Stimulated activated naive CD8-positive, alpha-beta T cell treated with anti-CD3 and anti-CD28 coated beads, Interleukin-15, Interleukin-2, amounts not matched to agents 100 ng/mL and 50 ng/mL, for 24 hours (primary cell): ENCODE data around the gene TRIP10.

ENCODE experiments used
- H3K27ac Mint-ChIP-seq: one replicate; pipeline ENCODE4 v1.8.0; 2021; ENCODE audit warnings: mild to moderate bottlenecking, mixed read lengths
- H3K27me3 Mint-ChIP-seq: one replicate; pipeline ENCODE4 v1.8.0; 2021; ENCODE audit warnings: mixed read lengths
- H3K36me3 Mint-ChIP-seq: one replicate; pipeline ENCODE4 v1.8.0; 2021; ENCODE audit warnings: low read depth, mixed read lengths
- H3K4me1 Mint-ChIP-seq: one replicate; pipeline ENCODE4 v1.8.0; 2021; ENCODE audit warnings: low read depth, mixed read lengths
- H3K4me3 Mint-ChIP-seq: one replicate; pipeline ENCODE4 v1.8.0; 2021; ENCODE audit warnings: mild to moderate bottlenecking, mixed read lengths
- H3K9me3 Mint-ChIP-seq: one replicate; pipeline ENCODE4 v1.8.0; 2021; ENCODE audit warnings: mixed read lengths

Gene TRIP10

DNA sequence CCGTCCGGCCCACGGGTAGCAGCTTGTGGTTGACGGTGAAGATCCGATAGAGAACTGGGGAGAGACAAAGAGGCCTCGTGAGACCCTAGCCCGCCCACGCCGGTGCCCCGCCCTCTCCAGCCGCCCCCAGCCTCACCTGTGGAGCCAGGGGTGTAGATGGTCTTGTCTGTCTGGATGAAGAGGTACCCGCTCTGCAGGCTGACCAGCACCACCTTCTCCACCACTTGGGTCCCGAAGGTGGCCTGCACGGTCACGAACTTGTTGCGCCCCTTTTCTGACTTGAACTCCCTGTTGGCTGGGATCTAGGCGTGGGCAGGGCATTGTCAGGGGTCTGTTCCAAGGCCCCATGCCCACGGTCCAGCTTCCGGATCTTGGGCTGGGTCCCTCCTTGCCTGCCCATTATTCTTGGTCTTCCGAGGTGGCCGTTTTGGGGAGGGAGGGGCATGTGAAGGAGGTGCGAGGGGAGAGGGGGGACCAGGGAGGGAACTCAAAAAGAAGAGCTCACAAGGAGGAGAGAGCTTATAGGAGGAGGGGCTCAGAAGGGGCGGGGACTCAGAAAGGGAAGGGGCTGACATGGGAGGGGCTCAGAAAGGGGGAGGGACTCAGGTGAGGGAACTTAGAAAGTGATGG is 21.3 kb upstream of the TRIP10 start:
- Mint-ChIP-seq H3K9me3 (peaks cover 8% of the 10 kb centered on the region), H3K4me3 (no peak overlapping the region), H3K4me1 (peaks cover 37% of the 10 kb centered on the region), H3K36me3 (no peaks in the 10 kb centered on the region), H3K27ac (no peak overlapping the region), H3K27me3 (no peaks in the 10 kb centered on the region)

DNA sequence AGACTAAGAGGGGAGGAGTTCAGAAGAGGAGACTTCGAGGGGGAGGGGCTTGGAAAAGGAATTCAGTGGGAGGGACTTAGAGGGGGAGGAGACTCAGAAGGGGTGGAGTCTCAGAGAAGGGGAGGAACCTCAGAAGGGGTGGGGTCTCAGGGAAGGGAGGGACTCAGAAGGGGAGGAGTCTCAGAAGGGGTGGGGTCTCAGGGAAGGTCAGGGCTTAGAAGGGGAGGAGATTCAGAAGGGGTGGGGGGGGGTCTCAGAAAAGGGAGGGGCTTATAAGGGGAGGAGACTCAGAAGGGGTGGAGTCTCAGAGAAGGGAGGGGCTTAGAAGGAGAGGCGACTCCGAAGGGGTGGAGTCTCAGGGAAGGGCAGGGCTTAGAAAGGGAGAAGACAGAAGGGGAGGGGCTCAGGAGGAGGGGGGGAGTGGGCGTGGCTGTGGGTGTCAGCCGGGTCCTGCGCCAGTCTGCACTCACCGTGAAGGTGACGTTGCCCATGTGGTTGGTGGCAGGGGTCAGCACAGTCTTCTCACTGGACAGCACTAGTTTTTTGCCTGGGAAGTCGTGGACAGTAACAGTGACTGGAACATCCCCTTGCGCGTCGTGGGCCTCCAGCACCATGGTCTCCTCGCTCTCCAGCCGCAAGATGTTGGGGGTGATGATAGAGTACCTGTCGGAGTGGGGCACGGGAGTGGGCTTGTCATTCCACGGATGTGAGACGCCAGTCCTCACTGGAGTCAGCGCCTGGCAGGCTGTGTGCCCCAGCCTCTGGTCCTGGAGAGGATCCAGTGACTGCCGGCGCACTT is 20.5 kb upstream of the TRIP10 start:
- H3K27me3 Mint-ChIP-seq, result no peaks in the 10 kb centered on the region
- H3K27ac Mint-ChIP-seq, result no peak overlapping the region
- peaks cover 42% of the 10 kb centered on the region for H3K4me1 Mint-ChIP-seq
- H3K36me3 Mint-ChIP-seq, result no peaks in the 10 kb centered on the region
- H3K9me3 Mint-ChIP-seq, result peaks cover 8% of the 10 kb centered on the region
- no peak overlapping the region for H3K4me3 Mint-ChIP-seq

DNA sequence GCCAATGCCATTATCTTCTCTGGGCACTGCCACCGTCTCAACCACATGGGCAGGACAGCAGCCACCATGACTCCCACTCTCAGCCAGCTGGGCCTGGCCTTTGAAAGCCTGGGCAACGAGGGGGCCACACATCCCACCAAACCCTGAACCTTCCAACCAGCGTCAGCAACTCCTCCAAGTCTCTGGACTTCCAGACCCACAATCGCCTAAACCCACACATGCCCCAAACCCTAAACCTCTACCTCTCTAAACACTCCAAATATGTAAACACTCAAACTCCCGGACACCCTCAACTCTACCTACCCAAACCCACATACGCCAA is 20.0 kb upstream of the TRIP10 start:
- no peak overlapping the region for H3K4me3 Mint-ChIP-seq
- no peaks in the 10 kb centered on the region for H3K27me3 Mint-ChIP-seq
- H3K4me1 Mint-ChIP-seq, result peaks cover 46% of the 10 kb centered on the region
- H3K27ac Mint-ChIP-seq, result no peak overlapping the region
- peaks cover 8% of the 10 kb centered on the region for H3K9me3 Mint-ChIP-seq
- no peaks in the 10 kb centered on the region for H3K36me3 Mint-ChIP-seq

DNA sequence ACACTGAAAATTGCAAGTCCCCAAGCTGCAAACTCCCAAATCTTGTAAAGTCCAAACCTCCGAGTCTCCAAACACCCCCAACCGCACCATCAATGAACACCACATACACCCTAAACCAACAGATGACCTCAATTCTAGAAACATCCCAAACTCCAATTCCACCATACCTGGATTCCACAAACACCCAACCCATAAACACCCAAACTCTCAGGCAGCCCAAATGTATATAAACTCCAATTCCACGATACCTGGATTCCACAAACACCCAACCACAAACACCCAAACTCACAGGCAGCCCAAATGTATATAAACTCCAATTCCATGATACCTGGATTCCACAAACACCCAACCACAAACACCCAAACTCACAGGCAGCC is 19.5 kb upstream of the TRIP10 start:
- no peak overlapping the region for H3K27ac Mint-ChIP-seq
- H3K9me3 Mint-ChIP-seq, result peaks cover 8% of the 10 kb centered on the region
- peaks cover 50% of the 10 kb centered on the region for H3K4me1 Mint-ChIP-seq
- H3K4me3 Mint-ChIP-seq, result no peak overlapping the region
- no peaks in the 10 kb centered on the region for H3K36me3 Mint-ChIP-seq
- no peaks in the 10 kb centered on the region for H3K27me3 Mint-ChIP-seq

- H3K9me3 Mint-ChIP-seq, result peaks cover 8% of the 10 kb centered on the region
- H3K4me3 Mint-ChIP-seq, result no peak within 1 kb of the TSS
- H3K27ac Mint-ChIP-seq, result no peak within 1 kb of the TSS
- H3K4me1 Mint-ChIP-seq, result peaks cover 53% of the 10 kb centered on the region
- H3K36me3 Mint-ChIP-seq, result no peaks in the 10 kb centered on the region
- H3K27me3 Mint-ChIP-seq, result no peaks in the 10 kb centered on the region
Observed at GRCh38 chr19:6720369-6721137, 18.9 kb upstream of the TRIP10 start, which contains the start of gene C3. Gene C3 (minus strand): TSS chr19:6720650. CDS start chr19:6720589, 61 bp downstream.

DNA sequence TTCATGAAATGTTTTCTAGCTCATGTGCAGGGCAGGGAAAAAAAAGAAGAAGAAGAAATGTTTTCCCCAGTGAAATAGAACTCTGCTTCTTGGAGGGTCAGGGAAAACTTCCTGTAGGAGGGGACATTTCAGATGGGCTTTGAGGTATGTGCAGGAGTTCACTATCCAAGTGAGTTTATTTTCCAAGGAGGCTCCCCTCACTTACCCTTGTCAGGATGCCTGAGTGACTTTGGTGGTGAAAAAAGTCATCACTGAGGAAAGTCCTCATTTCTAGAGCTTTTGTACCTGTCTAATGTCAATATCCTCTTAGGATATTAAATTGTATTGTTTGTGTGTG is 18.4 kb upstream of the TRIP10 start:
- Mint-ChIP-seq H3K9me3 (peaks cover 8% of the 10 kb centered on the region), H3K27me3 (no peaks in the 10 kb centered on the region), H3K27ac (no peak overlapping the region), H3K4me1 (peaks cover 55% of the 10 kb centered on the region), H3K36me3 (no peaks in the 10 kb centered on the region), H3K4me3 (no peak overlapping the region)

DNA sequence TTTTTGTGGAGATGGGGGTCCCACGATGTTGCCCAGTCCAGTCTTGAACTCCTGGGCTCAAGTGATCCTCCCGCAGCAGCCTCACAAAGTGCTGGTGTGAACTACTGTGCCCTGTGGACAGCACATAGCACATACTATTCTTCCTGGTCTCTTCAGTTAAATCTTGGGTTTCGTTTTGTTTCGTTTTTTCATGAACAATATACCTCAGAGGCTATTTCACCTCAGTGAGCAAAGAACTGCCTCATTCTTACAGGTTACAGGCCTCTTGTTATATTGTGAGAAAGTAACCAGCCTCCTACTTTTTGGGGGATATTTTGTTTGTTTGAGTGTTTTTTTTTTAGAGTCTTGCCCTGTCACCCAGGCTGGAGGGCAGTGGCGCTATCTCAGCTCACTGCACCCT is 17.7 kb upstream of the TRIP10 start:
- Mint-ChIP-seq H3K27ac (no peak overlapping the region), H3K36me3 (no peaks in the 10 kb centered on the region), H3K27me3 (no peaks in the 10 kb centered on the region), H3K4me1 (peaks cover 55% of the 10 kb centered on the region), H3K9me3 (peaks cover 8% of the 10 kb centered on the region), H3K4me3 (no peak overlapping the region)

DNA sequence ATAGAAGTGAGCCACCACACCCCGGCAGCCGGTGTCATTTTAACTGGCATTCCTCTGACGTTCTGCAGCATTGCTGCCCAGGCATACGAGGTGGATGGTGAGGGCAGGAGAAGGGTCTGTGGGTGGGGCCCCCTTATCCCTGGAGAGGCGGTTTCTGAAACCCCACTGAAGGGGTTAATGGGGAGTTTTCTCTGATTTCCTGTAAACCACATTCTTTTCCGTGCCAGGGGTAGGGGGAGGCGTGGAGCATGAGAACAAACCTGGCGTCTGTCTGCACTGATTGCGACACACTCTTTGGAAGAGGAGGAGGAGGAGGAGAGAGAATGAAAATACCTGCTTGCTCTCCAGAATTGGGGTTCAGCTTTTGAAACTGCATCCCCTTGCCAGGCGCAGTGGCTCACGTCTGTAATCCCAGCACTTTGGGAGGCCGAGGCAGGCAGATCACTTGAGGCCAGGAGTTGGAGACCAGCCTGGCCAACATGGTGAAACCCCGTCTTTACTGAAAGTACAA is 16.3 kb upstream of the TRIP10 start:
- no peaks in the 10 kb centered on the region for H3K9me3 Mint-ChIP-seq
- H3K27ac Mint-ChIP-seq, result no peak overlapping the region
- peaks cover 50% of the 10 kb centered on the region for H3K4me1 Mint-ChIP-seq
- no peaks in the 10 kb centered on the region for H3K27me3 Mint-ChIP-seq
- H3K4me3 Mint-ChIP-seq, result no peak overlapping the region
- H3K36me3 Mint-ChIP-seq, result no peaks in the 10 kb centered on the region

- no peaks in the 10 kb centered on the region for H3K27me3 Mint-ChIP-seq
- no peaks in the 10 kb centered on the region for H3K36me3 Mint-ChIP-seq
- H3K4me1 Mint-ChIP-seq, result peaks cover 56% of the 10 kb centered on the region
- no peaks in the 10 kb centered on the region for H3K9me3 Mint-ChIP-seq
- no peak overlapping the region for H3K4me3 Mint-ChIP-seq
- no peak overlapping the region for H3K27ac Mint-ChIP-seq
Observed at GRCh38 chr19:6723738-6724137, 15.7 kb upstream of the TRIP10 start.

DNA sequence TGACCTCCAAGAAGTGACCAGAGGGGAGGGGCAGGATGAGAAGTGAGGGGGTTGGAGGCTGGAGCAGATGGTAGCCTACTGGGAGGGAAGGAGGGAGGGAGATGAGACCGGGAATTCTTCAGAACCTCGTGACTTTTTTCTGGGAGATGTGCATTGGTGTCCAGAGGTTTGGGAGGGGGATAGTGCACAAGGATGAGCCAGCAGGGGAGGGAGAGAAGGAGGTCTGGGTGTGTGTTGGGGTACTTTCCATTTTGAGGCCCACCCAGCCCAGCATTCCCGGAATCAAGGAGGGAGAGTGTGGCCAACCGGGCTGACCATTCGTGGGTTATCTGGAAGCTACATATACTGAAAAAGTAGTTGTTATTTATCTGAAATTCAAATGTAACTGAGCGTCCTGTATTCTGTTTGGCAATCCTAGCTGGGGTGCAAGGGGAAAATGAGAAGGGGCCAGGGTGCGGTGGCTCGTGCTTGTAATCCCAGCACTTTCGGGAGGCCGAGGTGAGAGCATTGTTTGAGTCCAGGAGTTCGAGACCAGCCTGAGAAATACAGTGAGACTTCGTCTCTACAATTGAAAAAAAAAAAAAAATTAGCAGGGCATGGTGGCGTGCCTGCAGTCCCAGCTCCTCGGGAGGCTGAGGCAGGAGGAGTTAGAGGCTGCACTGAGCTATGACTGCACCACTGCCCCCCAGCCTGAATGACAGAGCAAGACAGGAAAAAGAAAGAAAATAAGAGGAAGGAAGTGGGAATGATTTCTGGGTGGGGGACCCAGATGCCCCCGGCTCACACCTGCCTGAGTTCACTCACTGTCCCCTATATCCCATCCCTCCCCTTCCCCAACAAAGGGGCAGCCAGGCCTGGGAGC is 14.6 kb upstream of the TRIP10 start:
- Mint-ChIP-seq H3K9me3 (no peaks in the 10 kb centered on the region), H3K4me1 (peaks cover 55% of the 10 kb centered on the region), H3K27me3 (no peaks in the 10 kb centered on the region), H3K4me3 (no peak overlapping the region), H3K36me3 (no peaks in the 10 kb centered on the region), H3K27ac (no peak overlapping the region)

DNA sequence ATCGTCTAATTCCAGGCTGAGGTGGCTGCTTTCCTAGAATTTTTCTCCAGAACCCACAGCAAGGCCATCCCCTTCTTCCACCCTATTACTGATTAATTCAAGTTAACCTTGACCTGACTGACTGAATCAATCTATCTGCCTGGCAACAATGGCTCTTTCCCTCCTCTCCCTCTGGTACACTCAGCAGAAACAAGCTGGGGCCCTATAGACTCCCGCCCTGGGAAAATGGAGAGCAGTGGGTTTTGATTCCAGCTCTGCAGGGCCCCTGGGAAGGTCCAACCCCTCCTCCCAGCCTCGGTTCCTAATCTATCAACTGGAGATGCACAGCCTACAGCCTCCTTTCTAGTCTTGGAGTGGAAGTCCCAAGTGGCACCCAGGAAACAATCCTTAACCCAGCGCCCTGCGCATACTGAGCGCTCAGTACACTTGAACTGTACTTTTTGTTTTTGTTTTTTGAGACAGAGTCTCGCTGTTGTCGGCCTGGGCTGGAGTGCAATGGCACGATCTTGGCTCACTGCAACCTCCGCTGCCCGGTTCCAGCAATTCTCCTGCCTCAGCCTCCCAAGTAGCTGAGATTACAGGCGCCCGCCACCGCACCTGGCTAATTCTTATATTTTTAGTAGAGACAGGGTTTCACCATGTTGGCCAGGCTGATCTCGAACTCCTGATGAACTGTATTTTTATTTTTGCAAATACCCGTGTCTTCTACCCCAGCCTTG is 13.8 kb upstream of the TRIP10 start:
- no peaks in the 10 kb centered on the region for H3K27me3 Mint-ChIP-seq
- peaks cover 47% of the 10 kb centered on the region for H3K4me1 Mint-ChIP-seq
- H3K9me3 Mint-ChIP-seq, result no peaks in the 10 kb centered on the region
- H3K4me3 Mint-ChIP-seq, result no peak overlapping the region
- H3K27ac Mint-ChIP-seq, result no peak overlapping the region
- no peaks in the 10 kb centered on the region for H3K36me3 Mint-ChIP-seq

GRCh38 chr19:6728346-6728745 is 11.1 kb upstream of the TRIP10 start:
- Mint-ChIP-seq H3K36me3 (peaks cover 8% of the 10 kb centered on the region), H3K4me3 (no peak overlapping the region), H3K9me3 (no peaks in the 10 kb centered on the region), H3K4me1 (peaks cover 25% of the 10 kb centered on the region), H3K27me3 (no peaks in the 10 kb centered on the region), H3K27ac (no peak overlapping the region)

DNA sequence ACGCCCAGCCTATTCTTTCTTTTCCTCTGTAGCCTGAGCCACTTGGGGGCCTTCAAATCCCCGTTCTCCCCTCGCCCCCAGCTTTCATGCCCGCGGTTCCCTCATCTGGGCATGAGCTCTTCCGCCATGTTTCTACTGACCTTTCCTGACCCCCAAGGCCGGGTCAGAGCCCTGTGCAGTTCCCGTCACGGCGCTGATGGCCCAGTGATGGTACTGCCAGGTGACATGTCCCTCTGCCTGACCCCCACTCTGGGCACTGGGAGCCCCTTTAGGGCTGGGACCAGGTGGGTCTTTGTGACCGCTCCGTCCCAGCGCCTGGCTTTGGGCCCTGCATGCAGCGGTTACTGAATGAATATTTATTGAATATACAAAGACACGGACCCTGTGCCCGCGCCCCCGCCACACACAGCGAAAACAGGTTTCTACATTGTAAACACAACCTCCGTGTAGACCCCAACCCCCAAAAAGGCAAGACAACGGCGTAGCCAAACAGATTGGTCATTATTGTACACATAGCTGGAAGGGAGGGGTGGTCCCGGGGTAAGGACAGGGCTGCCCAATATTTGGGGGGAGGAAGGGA is 9.8 kb upstream of the TRIP10 start:
- H3K27ac Mint-ChIP-seq, result no peak overlapping the region

More for the DNA sequence above, 9.8 kb upstream of the TRIP10 start:
- H3K36me3 Mint-ChIP-seq, result peaks cover 8% of the 10 kb centered on the region
- no peak overlapping the region for H3K4me3 Mint-ChIP-seq
- H3K27me3 Mint-ChIP-seq, result no peaks in the 10 kb centered on the region
- H3K9me3 Mint-ChIP-seq, result no peaks in the 10 kb centered on the region
- H3K4me1 Mint-ChIP-seq, result peaks cover 17% of the 10 kb centered on the region
